A172 (cell line): Measurements from ENCODE around the gene ZMYM4. TPM values are rescaled to one million over a fixed set of nuclear protein-coding genes. Genes with fewer than 3 reads are reported as not detected.
"Not testable (repeated sequence)": the region's sequence is repeated elsewhere in the genome, so short reads cannot be mapped to it uniquely, and the experiment has no call there.

Source experiments
- DNase-seq: peaks from one replicate; pipeline ENCODE4 v3.0.0-alpha.2; 2015; ENCODE audit warnings: low spot score
- total RNA-seq: library from RNA; depleted of rRNA; stranded (reverse); fragments of >200 nt; shearing (Covaris generic); gene quantifications from 2 replicates; pipeline ENCODE4 v1.2.3, GENCODE V29; 2014; rRNA removed

ZMYM4 gene
- 17.7 and 38.9 TPM in 2 replicates for total RNA-seq

GRCh38 chr1:35268282-35269200 is at the start of gene ZMYM4:
TSS of gene ZMYM4 (plus strand) at chr1:35268709. CDS start at chr1:35269047, 338 bp downstream.
- peak; percentile 87 for DNase-seq

DNA sequence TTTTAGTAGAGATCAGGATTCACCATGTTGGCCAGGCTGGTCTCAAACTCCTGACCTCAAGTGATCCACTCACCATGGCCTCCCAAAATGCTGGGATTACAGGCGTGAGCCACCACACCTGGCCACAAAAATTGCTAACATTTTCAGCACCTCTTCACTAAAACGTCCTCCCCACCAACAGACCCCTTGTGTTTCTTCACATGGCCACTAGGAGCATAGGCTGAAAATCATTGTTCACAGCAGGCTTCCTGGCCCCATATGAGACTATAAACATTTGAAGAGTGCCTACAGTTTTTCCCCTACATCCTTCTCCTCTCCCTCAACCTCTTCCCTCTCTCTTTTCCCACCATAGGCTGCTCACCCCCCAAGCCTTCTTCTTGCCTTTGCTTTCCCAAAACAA is 47.5 kb upstream of the ZMYM4 start:
- no peak for DNase-seq

DNA sequence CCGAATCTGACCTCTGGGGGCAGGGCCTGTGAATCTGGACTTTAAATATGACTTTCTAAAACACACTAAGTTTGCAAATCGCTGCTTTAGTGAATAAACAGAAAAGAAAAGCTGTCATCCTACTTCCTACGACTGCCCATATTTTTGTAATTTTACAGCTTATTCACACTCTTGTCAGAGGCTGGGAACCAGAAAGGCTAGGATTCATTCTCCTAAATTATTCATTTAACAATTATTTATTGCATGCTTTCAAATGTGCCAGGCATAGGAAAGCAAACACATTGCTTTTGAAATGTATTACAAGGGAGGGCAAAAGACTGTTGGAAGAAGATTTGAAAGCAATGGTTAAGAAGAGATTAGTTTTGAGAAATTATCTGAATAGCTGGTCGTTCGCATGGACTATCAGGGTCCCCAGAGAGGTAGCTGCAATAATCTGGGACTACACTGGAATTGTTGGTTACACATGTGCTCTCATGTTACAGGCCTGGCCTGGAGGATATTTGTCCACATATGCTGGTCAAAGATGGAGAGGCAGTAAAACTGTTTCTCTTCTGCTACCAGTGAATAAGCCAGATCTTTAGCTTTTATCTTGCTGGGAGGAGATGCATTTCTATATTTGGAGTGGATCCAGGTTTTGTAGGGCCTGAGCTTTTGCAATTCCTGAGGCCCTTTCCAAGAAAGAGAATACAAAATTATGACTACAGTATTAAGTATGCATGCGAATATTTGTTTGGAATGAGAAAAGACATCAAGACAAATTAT is 46.0 kb upstream of the ZMYM4 start:
- no peak for DNase-seq

- DNase-seq = no peak
Observed at GRCh38 chr1:35223084-35223630, 45.4 kb upstream of the ZMYM4 start.

DNA sequence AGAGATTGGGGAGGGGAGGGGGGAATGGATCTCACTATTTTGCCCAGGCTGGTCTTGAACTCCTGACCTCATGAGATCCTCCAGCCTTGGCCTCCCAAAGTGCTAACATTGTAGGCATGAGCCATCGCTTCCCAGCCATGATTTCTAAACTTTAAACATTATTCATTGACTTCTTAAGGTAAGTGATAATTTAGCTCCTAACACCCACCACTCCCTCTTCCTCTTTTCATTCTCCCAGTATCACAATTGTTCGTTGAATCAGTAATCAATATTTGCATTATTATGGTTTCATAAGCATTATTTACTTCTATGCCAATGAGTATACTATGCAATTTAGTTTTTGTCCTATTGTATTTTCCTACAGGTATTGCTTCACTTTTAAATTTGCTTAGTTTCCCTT is 42.0 kb upstream of the ZMYM4 start:
- no peak for DNase-seq

GRCh38 chr1:35229587-35230360 is 38.7 kb upstream of the ZMYM4 start:
- no peak for DNase-seq

DNA sequence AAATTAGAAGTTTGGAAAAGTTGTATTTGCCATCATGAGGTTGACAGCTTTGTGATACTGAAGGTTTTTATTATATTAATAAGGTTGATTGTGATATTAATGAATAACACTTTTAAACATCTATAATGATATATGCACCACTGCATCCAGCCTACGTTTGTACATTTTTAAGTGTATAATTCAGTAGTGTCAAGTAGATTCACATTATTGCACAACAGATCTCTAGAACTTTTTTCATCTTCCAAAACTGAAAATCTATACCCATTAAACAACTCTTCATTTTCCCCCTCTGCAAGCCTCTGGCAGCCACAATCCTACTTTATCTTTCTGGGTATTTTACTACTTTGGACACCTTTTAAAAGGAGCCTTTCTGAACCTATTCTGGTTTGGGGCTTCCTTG is 37.2 kb upstream of the ZMYM4 start:
- DNase-seq = no peak

GRCh38 chr1:35236772-35237171 is 31.7 kb upstream of the ZMYM4 start:
- DNase-seq = not testable (repeated sequence)

GRCh38 chr1:35243691-35244090 is 24.8 kb upstream of the ZMYM4 start:
- no peak for DNase-seq

DNA sequence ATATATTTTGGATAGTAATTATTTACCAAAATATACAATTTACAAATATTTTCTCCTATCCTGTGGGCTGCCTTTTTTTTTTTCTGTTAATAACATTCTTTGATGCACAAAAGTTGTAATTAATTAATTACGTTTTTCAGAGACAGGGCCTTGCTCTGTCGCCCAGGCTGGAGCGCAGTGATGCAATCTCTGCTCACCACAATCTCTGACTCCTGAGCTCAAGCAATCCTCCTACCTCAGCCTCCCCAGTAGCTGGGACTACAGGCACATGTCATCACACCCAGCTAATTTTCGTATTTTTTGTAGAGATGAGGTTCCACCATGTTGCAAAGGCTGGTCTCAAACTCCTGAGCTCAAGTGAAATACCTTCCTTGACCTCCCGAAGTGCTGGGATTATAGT is 21.3 kb upstream of the ZMYM4 start:
- no peak for DNase-seq

GRCh38 chr1:35253941-35254340 is 14.6 kb upstream of the ZMYM4 start:
- DNase-seq = no peak

GRCh38 chr1:35255276-35255675 is 13.2 kb upstream of the ZMYM4 start:
- no peak for DNase-seq

DNA sequence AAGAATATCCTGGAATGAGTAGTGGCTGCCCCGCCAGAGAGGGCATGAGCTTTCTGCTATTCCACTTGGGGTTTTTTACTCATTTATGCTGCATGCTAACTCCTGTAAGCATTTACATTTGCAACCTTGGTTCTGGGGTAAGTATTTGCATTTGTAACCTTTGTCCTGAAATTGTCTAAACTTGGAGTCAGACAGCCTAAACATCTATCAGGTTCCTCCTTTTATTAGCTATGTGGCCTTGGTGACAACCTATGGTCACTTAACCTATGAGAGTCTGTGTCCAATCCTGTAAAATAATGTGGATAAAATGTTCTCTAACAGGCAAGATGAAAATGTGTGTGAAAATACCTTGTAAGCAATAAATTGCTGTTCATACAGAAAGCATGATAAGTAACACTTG is 8.9 kb upstream of the ZMYM4 start:
- no peak for DNase-seq

DNA sequence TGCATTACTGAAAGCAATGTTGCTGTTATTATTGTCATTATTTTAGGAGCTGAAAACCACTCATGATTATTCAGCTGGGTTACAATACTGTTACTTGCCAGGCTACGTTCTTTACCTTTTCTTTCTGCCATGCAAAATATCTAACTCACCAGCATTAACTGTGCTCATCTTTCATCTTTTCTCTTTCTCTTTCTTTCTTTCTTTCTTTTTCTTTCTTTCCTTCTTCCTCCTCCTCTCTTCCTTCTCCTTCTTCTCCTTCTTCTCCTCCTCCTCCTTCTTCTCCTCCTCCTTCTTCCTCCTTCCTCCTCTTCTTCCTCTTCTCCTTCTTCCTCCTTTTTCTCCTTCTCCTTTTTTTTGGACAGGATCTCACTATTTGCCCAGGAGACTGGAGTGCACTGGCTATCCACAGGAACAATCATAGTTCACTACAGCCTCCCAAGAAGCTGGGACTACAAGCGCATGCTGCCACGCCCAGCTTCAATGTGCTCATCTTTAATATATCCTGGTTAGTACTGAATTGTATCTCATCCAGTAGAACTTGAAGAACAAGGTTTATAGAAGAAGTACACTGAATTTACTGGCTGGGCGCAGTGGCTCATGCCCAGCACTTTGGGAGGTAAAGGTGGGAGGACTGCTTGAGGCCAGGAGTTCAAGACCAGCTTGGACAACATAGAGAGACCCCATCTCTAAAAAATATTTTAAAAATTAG is 6.9 kb upstream of the ZMYM4 start:
- no peak for DNase-seq

- DNase-seq = no peak
Observed at GRCh38 chr1:35264035-35264434, 4.5 kb upstream of the ZMYM4 start.

DNA sequence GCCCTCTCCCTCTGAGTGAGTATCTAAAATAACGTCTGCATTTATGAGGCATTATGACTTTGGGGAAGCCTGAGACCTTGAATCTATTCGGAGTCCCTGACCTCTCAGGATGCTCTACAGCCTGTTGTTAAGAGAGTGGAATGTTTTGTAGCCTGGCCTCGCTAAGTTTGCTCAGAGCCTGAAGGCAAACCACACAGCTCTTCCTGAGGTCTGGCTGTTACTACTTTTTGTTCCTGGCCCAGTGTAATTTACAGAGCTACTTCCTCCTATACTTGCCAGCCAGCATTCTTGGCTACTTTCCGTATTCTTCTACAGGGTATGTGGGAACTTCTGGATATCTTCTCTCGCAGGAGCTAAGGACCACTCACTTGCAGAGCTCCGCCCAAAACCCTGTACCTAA is 3.6 kb upstream of the ZMYM4 start:
- no peak for DNase-seq

DNA sequence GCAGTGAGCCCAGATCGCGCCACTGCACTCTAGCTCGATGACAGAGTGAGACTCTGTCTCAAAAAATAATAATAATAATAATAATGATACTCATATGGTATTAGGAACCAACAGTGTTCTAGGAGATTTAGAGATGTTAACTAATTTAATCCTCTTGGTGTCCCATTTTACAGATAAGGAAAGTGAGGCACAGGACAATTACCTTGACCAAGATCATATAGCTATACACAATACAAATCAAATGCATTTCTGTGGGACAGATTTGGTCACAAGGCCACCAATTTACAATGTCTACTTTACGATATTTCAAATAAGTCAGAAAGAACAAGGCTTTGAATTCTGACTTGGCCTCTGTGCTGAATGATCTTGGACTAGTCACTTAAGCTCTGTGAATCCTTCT is 2.2 kb upstream of the ZMYM4 start:
- DNase-seq = no peak

- no peak for DNase-seq
Observed at GRCh38 chr1:35269201-35269988, 886 bp downstream of the ZMYM4 start.

DNA sequence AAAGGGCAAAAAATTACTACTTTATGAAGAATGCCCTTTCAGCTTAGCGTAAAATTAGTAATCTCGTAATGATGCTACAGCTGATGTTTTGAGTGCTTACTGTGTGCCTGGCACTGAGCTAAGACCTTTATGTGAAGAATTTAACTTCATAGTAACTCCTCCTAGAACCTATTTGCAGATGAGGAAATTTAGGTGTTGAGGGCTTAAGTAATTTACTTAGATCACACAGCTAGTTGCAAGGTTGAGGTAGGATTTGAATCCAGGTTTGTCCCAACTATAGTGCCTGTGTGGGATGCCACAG is 1.4 kb downstream of the ZMYM4 start:
- DNase-seq = no peak

DNA sequence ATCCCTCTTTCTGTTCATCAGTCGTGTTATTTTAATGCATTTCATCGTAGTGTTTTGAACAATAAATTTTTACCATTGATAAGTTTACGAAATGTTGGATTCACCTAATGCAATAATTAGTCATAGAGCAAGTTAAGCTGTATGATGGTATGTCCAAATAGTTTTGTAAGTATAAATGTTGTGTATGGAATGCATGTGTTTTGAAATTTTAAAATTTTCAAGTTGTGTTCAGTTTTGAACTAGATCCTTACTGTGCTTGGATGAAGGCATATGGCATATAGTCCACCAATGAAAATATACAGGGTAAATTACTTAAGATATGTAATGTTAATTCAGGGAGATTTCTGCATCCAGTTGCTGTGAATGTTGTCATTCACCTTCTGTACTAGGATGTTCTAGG is 2.3 kb downstream of the ZMYM4 start:
- no peak for DNase-seq

- no peak for DNase-seq
Observed at GRCh38 chr1:35274197-35274596, 5.7 kb downstream of the ZMYM4 start.
